Left lung (tissue), 10 donors: Measurements from ENCODE around the gene SCEL. TPM values are rescaled to one million over a fixed set of nuclear protein-coding genes. Genes with fewer than 3 reads are reported as not detected.

Experiments
- ATAC-seq: fragments of 200-7000 bp; cut with Tn5 transposase; one replicate; pipeline ENCODE4 v1.9.1; 2020; ENCODE audit warnings: moderate library complexity
- DNase-seq, 4 donors: peaks; one replicate each; pipeline ENCODE4 v3.0.0-alpha.2; 2013 to 2020
- H3K27ac ChIP-seq, 2 donors: fragments of 200-600 bp; sonication (generic) in 1 of 2; one replicate each; pipeline versions ENCODE4 v1.5.0 to v1.8.0; 2020 to 2021
- H3K27me3 ChIP-seq, 2 donors: fragments of 200-600 bp; sonication (generic) in 1 of 2; one replicate each; pipeline versions ENCODE4 v1.5.0 to v1.8.0; 2020 to 2021
- H3K36me3 ChIP-seq, 2 donors: fragments of 200-600 bp; sonication (generic) in 1 of 2; one replicate each; pipeline versions ENCODE4 v1.5.0 to v1.8.0; 2020 to 2021
- H3K4me1 ChIP-seq, 2 donors: fragments of 200-600 bp; one replicate each; pipeline ENCODE4 v1.8.0; 2021
- H3K4me3 ChIP-seq, 2 donors: fragments of 200-600 bp; sonication (generic) in 1 of 2; one replicate each; pipeline versions ENCODE4 v1.5.0 to v1.8.0; 2020 to 2021; ENCODE audit warnings: mild to moderate bottlenecking in 1 of 2
- H3K9me3 ChIP-seq, 2 donors: fragments of 200-600 bp; sonication (generic) in 1 of 2; one replicate each; pipeline versions ENCODE4 v1.5.0 to v1.8.0; 2020 to 2021
- intact Hi-C, 2 donors: fragments of 100-400 bp; cut with DNase I; formaldehyde crosslinking; loops; one replicate each; pipeline versions ENCODE4 v1.11.2 to v1.14.2; 2022
- polyA plus RNA-seq, 6 donors: library from polyadenylated mRNA; unstranded; fragments of 120-200 nt; gene quantifications; one replicate each; pipeline ENCODE4 v1.2.1, GENCODE V29; 2013; ENCODE audit not compliant: insufficient read length in 6 of 6
- total RNA-seq, 2 donors: library from RNA; stranded (reverse); fragmentation: NEBNext Ultra II Directional; extraction: Animal tissue kit (Norgen Biotek cat#: 25700); gene quantifications; one replicate each; pipeline ENCODE4 v1.2.1, GENCODE V29; 2021
- TF ChIP-seq, protein P1 (sequence below), 2 donors: fragments of 200-600 bp; sonication (generic) in 1 of 2; IDR thresholded peaks; one replicate each; pipeline versions ENCODE4 v1.5.0 to v1.8.0; 2021; ENCODE audit warnings: antibody characterized with exemption in 2 of 2
- donor health status: DM: no; HTN: yes; CAD: no.
- donor health status: DM: no; HTN: no; CAD: no.

Gene SCEL
- total and polyA plus RNA-seq, 8 donors: 0.14 to 166 (median 0.41) TPM

GRCh38 chr13:77497835-77498234 is 37.7 kb upstream of the SCEL start:
- Histone ChIP-seq H3K9me3 (no peaks in the 10 kb centered on the region), H3K36me3 (no peaks in the 10 kb centered on the region), H3K4me1 (no peaks in the 10 kb centered on the region), H3K4me3 (no peak overlapping the region), H3K27me3 (no peaks in the 10 kb centered on the region), H3K27ac (no peak overlapping the region)
- TF ChIP-seq, protein P1, sequence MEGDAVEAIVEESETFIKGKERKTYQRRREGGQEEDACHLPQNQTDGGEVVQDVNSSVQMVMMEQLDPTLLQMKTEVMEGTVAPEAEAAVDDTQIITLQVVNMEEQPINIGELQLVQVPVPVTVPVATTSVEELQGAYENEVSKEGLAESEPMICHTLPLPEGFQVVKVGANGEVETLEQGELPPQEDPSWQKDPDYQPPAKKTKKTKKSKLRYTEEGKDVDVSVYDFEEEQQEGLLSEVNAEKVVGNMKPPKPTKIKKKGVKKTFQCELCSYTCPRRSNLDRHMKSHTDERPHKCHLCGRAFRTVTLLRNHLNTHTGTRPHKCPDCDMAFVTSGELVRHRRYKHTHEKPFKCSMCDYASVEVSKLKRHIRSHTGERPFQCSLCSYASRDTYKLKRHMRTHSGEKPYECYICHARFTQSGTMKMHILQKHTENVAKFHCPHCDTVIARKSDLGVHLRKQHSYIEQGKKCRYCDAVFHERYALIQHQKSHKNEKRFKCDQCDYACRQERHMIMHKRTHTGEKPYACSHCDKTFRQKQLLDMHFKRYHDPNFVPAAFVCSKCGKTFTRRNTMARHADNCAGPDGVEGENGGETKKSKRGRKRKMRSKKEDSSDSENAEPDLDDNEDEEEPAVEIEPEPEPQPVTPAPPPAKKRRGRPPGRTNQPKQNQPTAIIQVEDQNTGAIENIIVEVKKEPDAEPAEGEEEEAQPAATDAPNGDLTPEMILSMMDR (IDR thresholded peaks at IDR 0.05): no peak
- ATAC-seq (no peak), DNase-seq (no peak)
- intact Hi-C loops: no loop called here

DNA sequence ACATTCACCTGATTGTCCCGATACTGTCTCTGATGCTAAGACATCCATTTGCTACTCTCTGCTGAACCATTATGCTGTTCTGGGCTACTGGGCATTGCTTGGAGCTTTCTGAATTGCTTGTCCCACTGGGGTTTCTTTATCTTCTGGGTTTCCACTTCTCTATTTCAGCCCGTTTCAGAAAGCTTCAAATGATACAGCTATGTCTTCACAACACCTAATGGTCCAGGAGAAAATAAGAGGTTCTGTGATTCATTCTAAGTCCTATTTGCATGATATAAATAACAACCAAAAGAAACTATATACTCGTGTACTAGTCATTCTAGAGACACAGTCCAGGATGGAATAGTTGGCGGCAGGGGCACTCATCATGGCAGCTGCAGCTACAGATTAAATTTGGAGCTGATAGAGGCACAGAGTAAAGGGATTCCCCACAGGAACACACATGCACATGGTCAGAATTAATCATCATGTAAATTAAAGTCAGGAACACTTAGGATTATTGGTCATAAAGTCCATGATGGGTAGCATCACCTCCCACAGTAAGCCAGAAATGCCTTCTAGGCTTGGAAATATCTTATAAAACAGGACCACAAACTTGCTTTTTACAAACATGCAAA is 33.3 kb upstream of the SCEL start:
- no peak for DNase-seq
- Histone ChIP-seq H3K4me1 (no peaks in the 10 kb centered on the region), H3K9me3 (no peaks in the 10 kb centered on the region), H3K27ac (no peak overlapping the region), H3K36me3 (no peaks in the 10 kb centered on the region), H3K4me3 (no peak overlapping the region), H3K27me3 (no peaks in the 10 kb centered on the region)
- intact Hi-C loops: no loop called here
- TF ChIP-seq, protein P1 (IDR thresholded peaks at IDR 0.05): no peak
- ATAC-seq: no peak

DNA sequence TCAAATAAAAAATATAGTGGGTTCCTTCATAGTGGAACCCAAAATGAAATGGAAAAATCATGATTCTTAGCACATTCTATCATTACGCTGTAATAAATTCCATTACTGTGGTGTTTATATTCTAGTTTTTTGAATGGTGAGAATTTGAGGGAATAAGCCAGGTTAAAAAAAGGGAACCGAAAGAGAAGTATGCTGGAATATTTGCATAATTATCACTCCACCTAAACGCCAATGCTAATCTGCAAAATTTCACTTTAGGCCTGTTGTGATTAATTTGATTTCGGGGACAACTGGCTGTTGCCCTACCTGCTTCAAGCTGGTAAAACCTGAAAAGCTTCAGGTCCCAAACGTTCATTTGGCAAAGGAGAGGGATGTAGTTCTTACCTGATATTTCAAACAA is 32.1 kb upstream of the SCEL start:
- no peaks in the 10 kb centered on the region for H3K9me3 ChIP-seq
- TF ChIP-seq, protein P1 (IDR thresholded peaks at IDR 0.05): no peak
- no peak for ATAC-seq

DNA sequence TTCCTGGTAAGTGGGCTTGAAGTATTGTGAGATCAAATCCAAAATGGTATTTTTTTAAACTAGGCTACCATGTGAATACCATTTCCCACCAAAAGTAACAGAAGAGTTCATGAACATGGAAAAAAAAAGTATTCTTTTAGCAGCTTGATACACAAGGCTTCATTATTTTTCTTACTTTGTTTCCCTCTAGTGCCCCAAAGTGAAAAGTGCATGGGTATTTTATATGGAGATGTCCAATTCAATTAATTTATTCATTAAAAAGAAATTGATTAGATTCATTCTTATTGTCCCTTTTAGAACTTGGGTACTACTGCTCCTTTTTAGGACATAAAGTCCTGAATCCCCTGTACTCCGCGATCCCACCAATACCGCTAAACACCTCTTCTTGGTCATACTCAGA is 28.6 kb upstream of the SCEL start:
- no peaks in the 10 kb centered on the region for H3K27me3 ChIP-seq

More for the DNA sequence above, 32.1 kb upstream of the SCEL start:
- no peak for DNase-seq
- H3K4me1 ChIP-seq: no peaks in the 10 kb centered on the region
- H3K27ac ChIP-seq: no peak overlapping the region
- intact Hi-C loops: no loop called here
- no peak overlapping the region for H3K4me3 ChIP-seq
- no peaks in the 10 kb centered on the region for H3K36me3 ChIP-seq
- no peaks in the 10 kb centered on the region for H3K27me3 ChIP-seq

DNA sequence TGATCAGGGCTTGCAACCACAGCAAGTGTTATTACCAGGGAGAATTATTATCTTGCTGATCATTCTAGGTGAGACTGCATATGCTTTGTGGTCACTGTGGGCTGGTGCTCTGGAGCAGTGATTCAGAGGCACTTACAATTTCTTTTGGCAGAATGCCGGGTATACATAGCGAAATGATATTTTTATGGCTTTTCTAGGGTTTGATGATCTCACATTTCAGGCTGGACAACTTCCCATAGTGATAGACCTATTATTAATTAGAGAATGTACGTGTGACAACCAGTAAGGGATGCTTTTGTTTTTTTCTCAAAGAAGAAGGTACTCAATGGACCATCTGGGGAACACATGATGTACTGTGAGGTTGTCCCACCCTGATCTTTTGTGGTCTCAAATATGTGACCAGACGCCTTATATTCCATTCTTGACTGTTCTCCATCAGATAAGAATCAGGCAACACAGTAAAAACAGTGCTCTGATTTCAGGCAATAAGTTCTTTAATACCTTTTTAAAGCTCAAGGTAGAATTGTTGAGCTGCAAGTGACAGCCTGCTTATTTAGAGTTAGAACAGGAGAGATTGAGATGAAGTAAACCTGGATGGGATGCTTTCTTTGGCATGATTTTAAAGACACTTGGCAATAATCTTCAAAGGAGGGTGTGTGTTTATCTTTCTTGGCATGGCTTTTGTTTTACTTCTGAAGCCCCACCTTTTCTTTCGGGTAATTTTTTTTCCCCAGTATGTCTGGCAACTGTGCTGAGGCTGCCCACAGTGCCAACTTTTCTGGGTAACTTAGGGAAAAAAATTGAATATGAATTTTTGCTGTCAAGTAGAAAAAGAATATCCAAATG is 27.4 kb upstream of the SCEL start:
- DNase-seq (no peak), ATAC-seq (peak; percentile 74)
- intact Hi-C loops: no loop called here
- no peaks in the 10 kb centered on the region for H3K9me3 ChIP-seq
- no peaks in the 10 kb centered on the region for H3K27me3 ChIP-seq
- TF ChIP-seq, protein P1 (IDR thresholded peaks at IDR 0.05): no peak
- H3K4me3 ChIP-seq: no peak overlapping the region
- no peak overlapping the region for H3K27ac ChIP-seq
- peaks cover 0 to 6% of the 10 kb centered on the region in 2 donors for H3K4me1 ChIP-seq
- no peaks in the 10 kb centered on the region for H3K36me3 ChIP-seq

More for the DNA sequence above, 28.6 kb upstream of the SCEL start:
- Histone ChIP-seq H3K27ac (no peak overlapping the region), H3K4me3 (no peak overlapping the region), H3K36me3 (no peaks in the 10 kb centered on the region), H3K4me1 (peaks cover 0 to 6% of the 10 kb centered on the region in 2 donors), H3K9me3 (no peaks in the 10 kb centered on the region)
- TF ChIP-seq, protein P1 (IDR thresholded peaks at IDR 0.05): peak in 1 of 2 donors; percentile 29
- ATAC-seq (peak; percentile 25), DNase-seq (peak in 1 of 4 donors; percentile 13)
- intact Hi-C loops: no loop called here
